ENCODE results near the gene PRKAA1.
A peak's percentile ranks its signal among the peaks of the same experiment; 100 is the strongest.

PRKAA1 gene
- long read RNA-seq, donor 1, full-length matches to known transcripts: 14 of 14 reads
- long read RNA-seq, donor 1, partial matches to known transcripts: 0 of 14 reads
- long read RNA-seq, donor 1, other reads (novel, unspliced or antisense): 0 of 14 reads
- long read RNA-seq, donor 2, full-length matches to known transcripts: 13 of 13 reads
- long read RNA-seq, donor 2, partial matches to known transcripts: 0 of 13 reads
- long read RNA-seq, donor 2, other reads (novel, unspliced or antisense): 0 of 13 reads
- long read RNA-seq, donor 3, full-length matches to known transcripts: 14 of 14 reads
- long read RNA-seq, donor 3, partial matches to known transcripts: 0 of 14 reads
- long read RNA-seq, donor 3, other reads (novel, unspliced or antisense): 0 of 14 reads
- long read RNA-seq, donor 4, full-length matches to known transcripts: 17 of 17 reads
- long read RNA-seq, donor 4, partial matches to known transcripts: 0 of 17 reads
- long read RNA-seq, donor 4, other reads (novel, unspliced or antisense): 0 of 17 reads
- long read RNA-seq, donor 5, full-length matches to known transcripts: 7 of 7 reads
- long read RNA-seq, donor 5, partial matches to known transcripts: 0 of 7 reads
- long read RNA-seq, donor 5, other reads (novel, unspliced or antisense): 0 of 7 reads
- long read RNA-seq, donor 6, full-length matches to known transcripts: 13 of 13 reads
- long read RNA-seq, donor 6, partial matches to known transcripts: 0 of 13 reads
- long read RNA-seq, donor 6, other reads (novel, unspliced or antisense): 0 of 13 reads
- long read RNA-seq, donor 7, full-length matches to known transcripts: 16 of 16 reads
- long read RNA-seq, donor 7, partial matches to known transcripts: 0 of 16 reads
- long read RNA-seq, donor 7, other reads (novel, unspliced or antisense): 0 of 16 reads
- long read RNA-seq, donor 8, full-length matches to known transcripts: 15 of 15 reads
- long read RNA-seq, donor 8, partial matches to known transcripts: 0 of 15 reads
- long read RNA-seq, donor 8, other reads (novel, unspliced or antisense): 0 of 15 reads

DNA sequence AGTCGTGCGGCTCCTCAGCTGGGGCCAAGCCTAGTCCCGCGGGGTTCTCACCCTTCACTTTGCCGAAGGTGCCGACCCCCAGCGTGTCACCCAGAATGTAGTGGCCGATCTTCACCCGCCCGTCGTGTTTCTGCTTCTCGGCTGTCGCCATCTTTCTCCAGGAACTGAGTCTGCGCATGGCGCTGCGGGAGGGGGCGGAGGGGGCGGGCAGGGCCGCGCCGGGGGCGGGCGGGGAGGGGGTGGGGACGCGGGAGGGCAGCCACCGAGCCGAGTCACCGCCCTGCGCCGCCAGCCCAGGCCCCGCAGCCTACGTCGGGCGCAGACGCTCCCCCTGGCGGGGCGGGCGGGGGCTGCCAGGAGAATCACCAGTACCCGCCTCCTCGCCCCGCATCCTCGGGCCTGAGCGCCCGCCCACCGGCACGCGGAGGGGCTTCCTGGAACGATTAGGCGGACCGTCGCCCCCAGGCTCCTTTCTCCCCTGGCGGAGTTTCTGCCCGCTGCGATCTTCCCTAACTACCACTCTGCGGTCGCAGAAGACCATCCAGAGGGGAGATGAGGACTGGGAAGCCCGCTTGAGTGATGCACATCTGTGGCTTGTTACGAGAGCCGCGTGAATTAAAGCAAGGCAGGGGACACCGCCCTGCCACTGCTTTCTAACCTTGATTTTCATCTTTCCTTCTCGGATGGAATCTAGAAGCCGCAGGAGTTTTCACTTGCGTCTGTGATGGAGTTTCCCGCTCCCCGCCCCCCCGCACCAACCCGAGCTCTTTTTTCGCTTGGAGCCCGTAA lies at the start of gene PRKAA1:
Gene PRKAA1, minus strand, starts transcription at position 363 of the 789 bp plus-strand sequence. Its CDS starts 185 bp downstream, at position 178.
- DNase-seq: peak; percentile 94

DNA sequence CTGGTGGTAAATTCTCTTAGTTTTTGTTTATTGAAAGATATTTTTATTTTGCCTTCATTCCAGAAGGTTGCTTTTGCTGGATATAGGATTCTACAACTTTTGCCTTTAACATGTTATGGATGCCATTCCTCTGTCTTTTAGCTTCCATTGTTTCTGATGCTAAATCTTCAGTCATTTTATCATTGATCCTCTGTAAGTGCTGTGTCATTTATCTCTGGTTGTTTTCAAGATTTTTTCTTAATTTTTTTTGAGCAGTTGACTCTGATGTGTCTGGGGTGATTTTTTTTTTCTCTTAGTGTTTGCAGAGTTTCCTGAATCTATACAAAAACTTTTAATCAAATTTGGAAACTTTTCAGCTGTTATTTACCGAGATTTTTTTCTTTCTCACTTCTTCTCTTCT lies 49.4 kb upstream of the PRKAA1 start:
- no peak for DNase-seq

DNA sequence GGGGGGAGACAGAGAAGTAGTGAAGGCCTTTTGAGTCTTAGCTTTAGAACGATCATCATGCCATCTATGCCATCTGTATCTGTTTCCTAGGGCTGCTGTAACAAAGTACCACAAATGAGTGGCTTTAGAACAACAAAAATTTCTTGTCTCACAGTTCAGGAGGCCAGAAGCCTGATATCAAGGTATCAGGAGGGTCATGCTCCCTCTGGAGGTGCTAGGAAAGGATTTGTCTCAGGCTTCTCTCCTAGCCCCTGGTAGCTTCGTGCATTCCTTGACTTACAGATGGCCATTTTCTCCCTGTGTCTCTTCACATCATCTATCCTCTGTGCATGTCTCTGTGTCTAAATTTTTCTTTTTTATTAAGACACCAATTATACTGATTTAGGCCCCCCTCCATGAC lies 48.2 kb upstream of the PRKAA1 start:
- DNase-seq: no peak

DNA sequence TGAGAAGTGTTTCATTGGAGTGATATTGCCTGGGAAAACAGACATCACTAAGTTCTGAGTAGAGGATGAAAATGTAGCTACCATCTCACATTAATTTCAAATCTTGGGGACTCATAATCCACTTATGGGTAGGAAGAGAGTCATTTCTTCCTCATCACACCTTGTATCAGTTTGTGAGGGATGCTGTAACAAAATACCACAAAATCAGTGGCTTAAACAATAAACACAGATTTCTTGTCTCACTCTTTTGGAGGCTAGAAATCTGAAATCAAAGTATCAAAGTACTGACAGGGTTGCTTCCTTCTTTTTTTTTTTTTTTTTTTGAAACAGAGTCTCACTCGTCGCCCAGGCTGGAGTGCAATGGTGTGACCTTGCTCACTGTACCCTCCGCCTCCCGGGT lies 46.4 kb upstream of the PRKAA1 start:
- DNase-seq: no peak

DNA sequence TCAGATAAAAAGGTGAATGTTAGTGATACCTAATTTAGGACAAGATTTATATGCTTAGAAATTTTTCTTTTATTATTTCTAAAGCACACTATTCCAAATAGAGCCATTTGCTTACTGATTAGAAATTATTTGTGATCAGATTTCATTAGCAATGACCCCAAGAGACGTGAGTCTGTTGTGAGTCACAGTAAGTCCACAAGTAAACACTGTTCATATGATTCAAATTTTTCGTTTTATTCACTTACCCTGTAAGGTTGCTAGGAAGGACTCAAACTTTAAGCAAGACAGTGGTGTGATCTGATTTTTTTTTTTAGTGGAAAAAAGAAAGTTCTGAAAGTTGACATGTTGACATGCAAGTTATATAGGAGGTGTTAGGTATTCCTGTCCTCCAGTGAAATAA lies 44.2 kb upstream of the PRKAA1 start:
- DNase-seq: no peak

DNA sequence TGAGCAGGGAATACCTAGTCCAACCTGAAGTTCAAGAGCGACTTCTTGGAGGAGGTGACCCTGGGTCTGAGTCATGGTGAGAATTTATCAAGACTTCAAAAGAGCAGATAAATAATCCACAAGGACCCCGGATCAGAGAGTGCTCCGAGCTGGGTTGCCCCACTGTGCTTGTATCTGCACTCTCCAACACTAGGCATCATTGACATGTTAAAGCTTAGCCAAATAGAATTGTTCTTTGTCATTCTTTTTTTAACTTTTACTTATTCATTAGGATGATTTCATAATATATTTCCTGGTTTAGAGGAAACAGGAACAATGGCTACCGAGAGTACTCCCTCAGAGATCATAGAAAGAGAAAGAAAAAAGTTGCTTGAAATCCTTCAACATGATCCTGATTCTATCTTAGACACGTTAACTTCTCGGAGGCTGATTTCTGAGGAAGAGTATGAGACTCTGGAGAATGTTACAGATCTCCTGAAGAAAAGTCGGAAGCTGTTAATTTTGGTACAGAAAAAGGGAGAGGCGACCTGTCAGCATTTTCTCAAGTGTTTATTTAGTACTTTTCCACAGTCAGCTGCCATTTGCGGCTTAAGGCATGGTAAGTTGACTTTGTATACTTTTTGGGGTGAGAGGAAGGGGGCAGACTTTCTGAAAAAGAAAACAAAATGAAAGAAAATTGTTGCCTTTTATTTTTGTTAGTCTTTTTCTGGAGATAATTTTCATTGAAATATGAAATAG lies 43.1 kb upstream of the PRKAA1 start, which contains the start of gene CARD6:
Gene CARD6, plus strand, starts transcription at position 300 of the 738 bp plus-strand sequence. Its CDS starts 16 bp downstream, at position 316.
- no peak for DNase-seq

DNA sequence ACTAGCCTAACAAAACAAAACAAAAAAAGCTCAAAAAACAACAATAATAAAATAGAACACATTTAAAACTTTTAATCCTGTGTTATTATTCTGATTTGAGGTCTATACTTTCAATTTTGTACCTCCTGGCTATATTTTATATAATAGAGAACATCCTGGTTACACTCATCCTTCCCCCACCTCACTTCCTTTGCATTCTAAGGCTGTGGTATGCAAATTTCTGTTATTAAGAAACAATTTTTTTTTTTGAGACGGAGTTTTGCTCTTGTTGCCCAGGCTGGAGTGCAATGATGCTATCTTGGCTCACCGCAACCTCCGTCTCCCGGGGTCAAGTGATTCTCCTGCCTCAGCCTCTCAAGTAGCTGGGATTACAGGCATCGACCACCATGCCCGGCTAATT lies 39.9 kb upstream of the PRKAA1 start:
- DNase-seq: no peak

DNA sequence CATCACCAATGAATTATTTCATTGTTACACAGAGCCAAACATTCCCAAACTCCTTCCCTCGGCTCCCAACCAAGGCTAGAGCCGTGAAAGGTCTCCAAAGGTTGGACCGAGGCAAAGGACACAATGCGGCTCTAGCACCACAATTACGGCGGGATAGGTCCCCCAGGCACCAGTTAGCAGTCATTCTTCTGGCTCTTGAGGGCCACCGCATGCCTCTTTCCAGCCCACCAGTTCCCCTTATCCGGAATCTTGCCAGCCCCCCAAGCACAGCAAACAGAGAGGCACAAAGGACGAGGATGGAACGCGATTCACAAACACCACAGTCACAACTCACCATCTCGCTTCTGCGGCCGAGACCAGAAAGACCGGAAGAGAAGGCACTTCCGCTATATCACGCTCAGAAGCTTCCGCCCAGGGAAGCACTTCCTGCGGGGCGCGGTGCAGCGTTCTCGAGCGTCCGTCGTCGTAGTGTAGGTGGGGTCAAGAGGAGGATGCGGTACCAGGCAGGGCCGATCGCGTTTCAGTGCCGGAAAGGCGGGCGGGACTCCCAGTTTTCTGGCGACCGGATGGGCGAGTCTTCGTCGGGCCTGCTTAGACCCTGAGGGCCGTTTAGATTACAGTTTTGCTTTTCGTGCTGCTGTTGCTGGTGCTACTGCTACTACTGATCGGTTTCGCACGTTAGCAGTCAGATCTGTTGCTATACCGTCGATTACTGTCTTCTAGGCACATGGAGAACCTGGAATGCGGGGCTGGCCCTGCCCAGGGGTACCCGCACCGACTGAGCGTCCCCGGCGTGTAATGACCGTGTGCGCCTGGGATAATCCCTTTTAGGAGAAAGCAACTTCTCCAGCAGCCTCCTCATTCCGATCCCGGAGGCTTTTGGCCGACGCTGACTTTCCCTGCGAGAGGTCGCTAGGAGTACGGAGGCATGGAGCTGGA lies 36.9 kb upstream of the PRKAA1 start, which contains the start of gene RPL37:
Gene RPL37, minus strand, starts transcription at position 374 of the 939 bp plus-strand sequence. Its CDS starts 37 bp downstream, at position 337.
- peak; percentile 93 for DNase-seq

DNA sequence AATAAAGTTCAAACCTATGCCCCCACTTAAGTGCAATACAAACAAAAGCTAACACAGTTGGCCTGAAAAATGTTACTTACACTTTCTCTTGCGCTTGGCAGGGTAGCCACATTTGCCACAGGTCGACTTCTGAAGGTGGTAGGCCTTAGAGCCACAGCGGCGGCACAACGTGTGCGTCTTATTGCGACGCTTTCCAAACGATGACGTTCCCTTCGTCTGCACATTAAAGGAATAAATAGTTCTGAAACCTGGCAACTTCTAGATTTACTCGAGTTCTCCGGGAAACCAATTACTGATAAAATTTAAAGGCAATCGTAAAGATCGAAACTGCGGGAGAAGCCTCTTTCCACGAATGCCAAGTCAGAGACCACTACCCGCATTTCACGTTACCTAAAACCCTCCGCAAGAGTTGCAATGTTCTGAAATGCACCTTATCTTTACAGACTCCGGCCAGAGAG lies 36.2 kb upstream of the PRKAA1 start:
- no peak for DNase-seq

DNA sequence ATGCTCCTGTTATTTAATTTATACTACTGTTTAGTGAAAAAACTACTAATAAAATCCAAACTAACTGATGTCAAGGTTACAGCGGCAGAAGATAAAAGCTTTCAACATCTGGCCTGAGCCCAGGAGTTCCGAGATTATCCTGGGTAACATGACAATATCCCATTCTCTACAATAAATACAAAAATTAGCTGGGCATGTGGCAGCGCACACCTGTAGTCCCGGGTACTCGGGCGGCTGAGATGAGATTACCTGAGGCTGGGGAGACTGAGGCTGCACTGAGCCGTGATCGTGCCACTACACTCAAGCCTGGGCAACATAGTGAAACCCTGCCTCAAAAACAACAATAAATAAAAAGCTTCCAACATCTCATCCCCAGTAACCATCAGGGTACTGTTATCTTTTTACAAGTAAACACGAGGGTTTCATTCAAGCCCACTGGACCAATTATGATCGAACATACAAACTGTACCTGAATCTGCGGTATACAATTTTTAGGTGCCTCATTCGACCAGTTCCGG lies 35.6 kb upstream of the PRKAA1 start:
- DNase-seq: no peak

DNA sequence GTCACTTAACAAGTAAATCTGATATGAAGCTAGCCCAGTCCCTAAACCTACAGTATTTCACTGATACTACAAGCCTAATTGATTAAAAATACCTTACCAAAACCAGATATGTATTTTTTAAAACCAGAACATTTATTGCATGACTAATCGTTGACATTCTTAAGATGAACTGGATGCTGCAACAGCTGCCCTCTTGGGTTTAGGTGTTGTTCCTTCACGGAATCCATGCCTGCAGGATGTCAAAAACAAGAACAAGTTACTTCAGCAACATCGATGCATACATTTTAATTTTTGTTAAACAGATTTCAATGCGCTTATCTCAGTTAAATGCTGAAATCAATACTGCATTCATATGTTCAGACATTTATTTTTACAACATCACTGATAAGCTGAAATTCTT lies 34.2 kb upstream of the PRKAA1 start:
- no peak for DNase-seq

DNA sequence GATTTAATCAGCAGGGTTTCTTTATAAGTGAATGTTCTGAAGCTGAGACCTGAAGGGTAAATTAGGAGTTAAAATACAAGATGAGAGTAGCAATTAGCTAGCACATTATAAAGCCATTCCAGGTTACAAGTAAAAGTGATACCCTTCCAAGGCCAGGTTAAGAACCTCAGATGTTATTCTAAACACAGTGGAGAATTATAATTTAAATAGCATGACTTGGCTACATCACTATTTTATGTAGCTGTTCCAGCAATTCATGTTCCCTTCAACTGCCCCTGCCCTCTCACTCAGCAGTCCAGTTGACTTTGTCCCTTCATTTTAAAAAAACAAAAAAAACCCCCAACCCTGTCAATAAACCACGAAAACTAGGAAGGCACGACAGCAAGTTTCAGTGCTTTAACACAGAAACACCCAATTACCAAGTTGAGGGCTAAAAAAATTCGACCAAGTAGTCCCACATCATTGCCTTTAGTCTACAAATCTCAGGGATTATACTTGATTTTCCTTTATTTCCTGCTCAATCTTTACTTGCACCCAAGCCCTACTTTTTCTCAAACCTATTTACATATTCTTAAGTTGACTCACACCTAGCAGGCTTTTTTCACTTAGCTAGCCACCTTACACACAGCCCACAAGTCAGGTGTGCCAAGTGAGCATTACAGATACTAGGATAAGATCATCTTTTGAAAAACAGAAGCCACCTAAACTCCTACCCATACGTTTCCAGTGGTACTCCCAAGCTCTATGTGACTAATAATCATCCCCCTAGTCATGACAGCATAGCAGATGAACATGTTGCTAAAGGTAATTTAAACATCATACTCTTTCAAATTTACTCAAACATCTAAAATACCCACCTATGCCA lies 33.4 kb upstream of the PRKAA1 start:
- no peak for DNase-seq

DNA sequence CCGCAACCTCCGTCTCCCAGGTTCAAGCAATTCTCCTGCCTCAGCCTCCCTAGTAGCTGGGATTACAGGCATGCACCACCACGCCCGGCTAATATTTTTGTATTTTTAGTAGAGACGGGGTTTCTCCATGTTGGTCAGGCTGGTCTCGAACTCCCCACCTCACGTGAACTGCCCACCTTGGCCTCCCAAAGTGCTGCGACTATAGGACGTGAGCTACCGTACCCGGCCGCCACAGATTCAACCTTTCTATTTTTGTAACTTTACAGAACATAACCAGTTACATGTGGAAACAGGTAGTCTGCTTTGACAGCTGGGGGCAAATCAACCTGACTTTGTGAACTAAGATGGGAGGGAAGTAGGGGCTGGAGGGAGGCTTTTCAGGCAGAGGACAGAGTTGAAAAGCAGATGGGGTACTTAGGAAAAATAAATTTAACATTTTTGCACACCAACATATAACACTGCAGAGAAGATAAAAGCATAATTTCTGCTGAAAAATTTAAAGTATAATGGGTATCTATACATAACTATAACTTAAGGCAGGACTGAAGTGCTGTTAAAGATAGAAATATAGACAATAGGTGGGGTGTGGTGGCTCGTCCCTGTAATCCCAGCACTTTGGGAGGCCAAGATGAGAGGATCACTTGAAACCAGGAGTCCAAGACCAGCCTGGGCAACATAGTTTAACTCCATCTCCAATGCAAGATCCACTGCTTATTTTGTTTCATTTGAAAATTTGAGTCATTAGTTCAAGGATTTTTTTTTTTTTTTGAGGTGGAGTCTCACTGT lies 31.8 kb upstream of the PRKAA1 start:
- no peak for DNase-seq

DNA sequence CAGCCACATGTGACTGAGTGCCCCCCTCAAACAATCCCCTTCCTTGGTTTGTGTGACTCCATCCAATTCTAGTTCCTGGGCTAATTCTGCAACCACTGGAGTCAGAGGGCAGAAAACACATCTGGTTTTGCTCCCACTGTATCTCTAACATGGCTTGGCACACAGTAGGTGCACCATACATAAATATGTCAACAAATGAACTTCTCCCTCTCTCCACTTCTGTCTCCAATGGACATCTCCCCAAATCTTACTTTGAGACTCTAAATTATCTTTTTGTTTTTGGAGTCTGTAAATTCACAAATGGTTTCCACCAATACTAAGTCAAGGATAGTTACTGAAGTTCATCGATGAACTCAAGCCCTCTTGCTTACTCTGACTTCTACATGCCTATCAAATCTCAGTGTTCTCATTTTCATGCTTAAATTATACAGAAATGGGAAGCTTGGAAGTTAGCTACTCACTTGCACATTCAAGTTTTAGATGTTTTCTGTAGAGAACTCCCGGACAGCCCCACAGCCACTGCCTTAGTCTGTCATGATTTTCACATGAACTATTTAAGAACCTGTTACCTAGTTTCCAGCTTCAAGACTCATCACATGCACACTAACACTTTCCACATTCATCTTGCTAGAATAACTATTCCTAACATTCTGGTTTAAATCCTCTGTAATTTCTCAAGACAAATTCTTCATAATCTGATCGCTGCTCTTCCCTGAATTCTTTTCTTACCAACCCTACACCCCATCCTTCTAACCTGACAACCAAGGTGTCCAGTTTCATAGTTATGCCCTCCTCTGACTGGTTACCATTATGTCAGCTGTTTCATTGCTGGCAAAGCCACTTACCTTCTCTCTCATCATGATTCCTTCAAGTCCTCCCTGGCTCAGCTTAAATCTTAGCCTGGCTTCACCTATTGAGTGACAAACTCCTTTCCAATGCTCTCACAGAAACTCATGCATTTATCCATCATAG lies 30.8 kb upstream of the PRKAA1 start:
- no peak for DNase-seq

DNA sequence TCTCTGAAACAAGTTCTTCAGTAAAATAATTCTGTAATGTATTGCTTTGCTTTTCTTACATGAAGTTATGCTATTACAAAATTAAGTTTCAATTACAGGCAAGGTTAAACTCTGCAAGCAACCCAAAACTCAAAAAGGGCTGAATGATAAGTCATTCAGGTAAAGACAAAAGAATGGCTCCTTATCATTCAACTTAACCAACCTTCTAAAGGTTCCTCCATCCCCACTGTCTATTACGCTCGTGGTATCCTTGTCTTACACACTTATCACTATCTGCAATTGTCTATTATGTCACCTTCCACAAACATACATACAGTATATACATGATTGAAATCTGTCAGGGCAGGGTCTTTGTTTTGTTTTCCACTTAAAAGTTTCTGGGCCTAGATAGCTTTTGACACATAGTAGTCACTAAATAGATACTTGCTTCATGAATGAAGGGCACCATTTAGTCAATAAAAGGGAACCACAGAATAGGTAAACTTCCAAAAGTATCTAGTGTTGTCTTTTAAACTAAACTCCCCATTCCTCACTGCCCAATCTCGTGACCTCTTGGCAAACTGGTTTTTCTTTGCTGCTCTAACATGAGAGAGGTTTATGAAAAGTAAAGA lies 30.0 kb upstream of the PRKAA1 start:
- DNase-seq: no peak

Data from right kidney (tissue), 9 donors.